SHP77 (cell line): Measurements from ENCODE around the gene MSRB1.
"Not testable (repeated sequence)": the region's sequence is repeated elsewhere in the genome, so short reads cannot be mapped to it uniquely, and the experiment has no call there.

Experiments used
- DNase-seq, 2 experiments: peaks; one replicate each; lab custom pipeline; 2025; lab: John Stamatoyannopoulos, UW

Gene MSRB1

GRCh38 chr16:1978476-1979120 lies 35.6 kb upstream of the MSRB1 start:
- DNase-seq: no peak

DNA sequence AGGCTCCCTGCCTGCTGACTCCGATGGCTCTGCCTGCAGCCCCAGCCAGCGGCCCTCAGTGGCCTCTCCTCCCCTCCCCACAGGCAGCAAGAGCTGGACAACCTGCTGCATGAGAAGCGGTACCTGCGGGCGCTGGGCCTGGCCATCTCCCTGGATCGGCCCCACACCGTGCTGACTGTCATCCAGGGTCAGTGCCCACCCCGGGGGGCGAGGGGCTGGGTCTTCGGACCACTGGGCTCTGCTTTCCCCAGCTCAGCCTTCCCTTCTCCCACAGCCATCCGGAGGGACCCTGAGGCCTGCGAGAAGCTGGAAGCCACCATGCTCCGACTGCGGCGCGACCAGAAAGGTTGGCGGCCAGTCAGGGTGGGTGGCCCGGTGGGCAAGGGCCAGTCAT lies 34.9 kb upstream of the MSRB1 start:
- DNase-seq: no peak

GRCh38 chr16:1976951-1977874 lies 34.2 kb upstream of the MSRB1 start:
- no peak for DNase-seq

DNA sequence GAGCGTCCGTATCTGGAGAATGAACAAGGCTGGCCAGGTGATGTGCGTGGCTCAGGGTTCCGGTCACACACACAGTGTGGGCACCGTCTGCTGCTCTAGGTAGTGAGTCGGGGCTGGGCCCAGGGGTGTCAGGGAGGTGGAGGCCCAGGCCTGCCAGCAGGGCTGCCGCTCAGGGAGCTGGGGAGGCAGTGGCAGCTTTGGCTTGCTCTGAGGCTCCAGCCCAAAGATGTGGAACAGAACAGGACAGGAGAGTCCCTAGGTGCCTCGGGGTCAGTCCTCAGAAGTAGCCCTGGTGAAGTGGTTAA lies 33.2 kb upstream of the MSRB1 start:
- DNase-seq: no peak

GRCh38 chr16:1975432-1976215 lies 32.6 kb upstream of the MSRB1 start:
- DNase-seq: no peak

DNA sequence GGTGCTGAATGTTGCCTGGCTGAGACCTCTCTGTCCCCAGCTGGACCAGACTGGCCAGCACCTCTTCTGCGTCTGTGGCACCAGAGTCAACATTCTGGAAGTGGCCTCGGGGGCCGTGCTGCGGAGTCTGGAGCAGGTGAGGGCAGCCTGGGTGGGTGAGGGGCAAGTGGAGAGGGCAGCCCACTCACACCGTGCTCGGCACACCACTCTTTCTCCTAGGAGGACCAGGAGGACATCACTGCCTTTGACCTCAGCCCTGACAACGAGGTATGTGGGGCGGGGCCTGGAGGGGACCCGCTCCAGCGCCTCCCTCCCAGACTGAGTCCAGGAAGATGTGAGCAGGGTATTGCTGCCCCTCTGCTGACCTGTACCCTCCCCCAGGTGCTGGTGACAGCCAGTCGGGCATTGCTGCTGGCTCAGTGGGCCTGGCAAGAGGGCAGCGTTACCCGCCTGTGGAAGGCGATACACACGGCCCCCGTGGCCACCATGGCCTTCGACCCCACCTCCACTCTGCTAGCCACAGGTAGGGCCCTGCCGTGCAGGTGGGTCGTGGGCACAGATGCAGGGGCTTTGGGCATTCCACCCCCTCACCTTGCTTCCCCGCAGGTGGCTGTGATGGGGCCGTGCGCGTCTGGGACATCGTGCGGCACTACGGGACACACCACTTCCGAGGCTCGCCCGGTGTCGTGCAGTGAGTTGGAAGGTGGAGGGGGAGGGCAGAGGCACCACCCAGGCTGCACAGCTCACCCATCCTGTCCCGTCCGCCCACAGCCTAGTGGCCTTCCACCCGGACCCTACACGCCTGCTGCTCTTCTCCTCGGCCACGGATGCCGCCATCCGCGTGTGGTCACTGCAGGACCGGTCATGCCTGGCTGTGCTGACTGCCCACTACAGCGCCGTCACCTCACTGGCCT lies 31.4 kb upstream of the MSRB1 start:
- no peak for DNase-seq

DNA sequence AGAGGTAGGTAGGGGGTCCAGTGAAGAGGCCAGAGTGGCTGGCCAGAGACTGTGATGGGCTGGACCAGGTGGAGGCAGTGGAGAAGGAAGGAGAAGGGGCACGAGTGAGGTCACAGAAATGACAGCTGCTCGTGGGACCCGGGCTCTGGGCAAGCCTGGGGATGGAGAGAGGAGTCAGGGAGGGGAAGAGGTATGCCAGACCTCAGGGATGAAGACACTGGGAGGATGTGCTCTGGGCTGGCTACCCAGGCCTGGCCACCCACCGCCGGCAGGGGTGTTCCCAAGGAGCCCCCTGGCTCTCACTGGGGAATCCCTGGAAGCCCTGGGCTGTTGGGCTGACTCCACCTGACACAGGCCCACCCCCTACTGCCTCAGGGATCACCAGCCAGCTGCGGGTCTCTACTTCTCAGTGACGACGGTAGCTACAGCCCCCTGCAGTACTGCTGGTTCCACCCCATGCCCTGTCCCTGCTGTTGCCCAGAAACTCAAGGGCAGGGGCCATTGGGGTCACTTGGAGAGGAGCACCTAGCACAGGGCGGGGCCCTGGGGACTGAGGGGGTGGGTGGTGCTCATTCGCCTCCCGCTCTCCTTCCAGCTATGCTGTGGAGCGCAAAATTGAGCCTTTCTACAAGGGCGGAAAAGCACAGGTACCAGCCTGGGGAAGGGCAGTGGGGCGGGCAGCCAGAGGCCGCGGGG lies 30.6 kb upstream of the MSRB1 start:
- no peak for DNase-seq

DNA sequence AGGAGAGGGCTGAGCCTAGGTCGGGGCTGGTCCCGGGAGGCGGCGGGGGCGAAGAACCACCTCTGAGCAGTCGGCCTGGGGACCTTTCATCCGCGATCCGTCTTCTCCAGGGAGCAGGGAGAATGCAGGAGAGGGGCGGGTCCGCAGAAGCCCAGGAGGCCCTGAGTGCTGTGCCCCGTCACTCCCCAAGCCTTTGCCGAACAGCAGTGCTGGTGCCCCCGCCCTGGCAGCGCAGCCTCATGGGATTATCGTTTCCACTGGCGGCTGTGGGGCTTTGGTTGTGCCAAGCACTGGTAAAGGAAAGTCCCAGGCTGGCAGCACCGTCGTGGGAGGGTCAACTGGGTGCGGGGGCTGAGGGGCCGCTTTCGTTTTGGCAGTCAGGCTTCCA lies 29.5 kb upstream of the MSRB1 start:
- no peak for DNase-seq

DNA sequence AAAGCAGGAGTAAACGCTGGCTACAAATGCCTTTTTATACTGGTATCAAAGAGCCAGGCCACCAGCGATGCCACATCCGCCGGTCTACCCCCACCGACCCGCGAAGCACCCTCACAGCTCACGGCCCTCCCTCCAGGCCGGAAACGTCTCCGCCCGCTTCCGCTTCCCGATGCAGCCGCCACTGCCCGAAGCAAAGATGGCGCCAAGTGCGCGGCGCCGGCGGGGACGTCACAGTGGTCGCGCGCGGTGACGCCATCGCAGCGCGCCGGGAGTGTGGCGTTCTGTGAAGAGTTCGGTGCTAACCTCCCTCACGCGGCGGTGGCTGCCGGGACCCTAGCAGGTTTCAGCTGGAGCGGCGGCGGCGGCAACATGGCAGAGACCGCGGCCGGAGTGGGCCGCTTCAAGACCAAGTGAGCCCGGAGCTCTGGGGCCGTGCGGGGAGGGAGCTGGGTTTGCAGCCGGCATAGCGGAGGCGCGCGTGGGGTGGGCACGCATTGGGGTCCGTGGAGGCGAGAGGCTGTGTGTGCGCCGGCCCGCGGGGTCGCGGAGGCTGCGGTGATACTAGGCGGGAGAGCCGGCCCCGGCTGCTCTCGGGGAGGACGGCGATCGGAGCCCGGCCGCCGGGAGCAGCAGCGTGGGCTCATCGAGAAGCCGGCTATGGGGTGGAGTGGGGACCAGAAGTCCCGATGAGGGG lies 28.9 kb upstream of the MSRB1 start, which contains the start of gene TBL3:
Gene TBL3 (plus strand): TSS at position 258 of the 694 bp plus-strand sequence. CDS start 112 bp downstream, at position 370.
- DNase-seq: peak; percentile 83 to 90

- no peak for DNase-seq
Measured at GRCh38 chr16:1968146-1968953, 25.4 kb upstream of the MSRB1 start.

- no peak for DNase-seq
Measured at GRCh38 chr16:1966460-1966859, 23.5 kb upstream of the MSRB1 start, which contains the start of gene RNF151. RNF151 (plus strand) TSS chr16:1966856; CDS start chr16:1966882, 26 bp downstream.

DNA sequence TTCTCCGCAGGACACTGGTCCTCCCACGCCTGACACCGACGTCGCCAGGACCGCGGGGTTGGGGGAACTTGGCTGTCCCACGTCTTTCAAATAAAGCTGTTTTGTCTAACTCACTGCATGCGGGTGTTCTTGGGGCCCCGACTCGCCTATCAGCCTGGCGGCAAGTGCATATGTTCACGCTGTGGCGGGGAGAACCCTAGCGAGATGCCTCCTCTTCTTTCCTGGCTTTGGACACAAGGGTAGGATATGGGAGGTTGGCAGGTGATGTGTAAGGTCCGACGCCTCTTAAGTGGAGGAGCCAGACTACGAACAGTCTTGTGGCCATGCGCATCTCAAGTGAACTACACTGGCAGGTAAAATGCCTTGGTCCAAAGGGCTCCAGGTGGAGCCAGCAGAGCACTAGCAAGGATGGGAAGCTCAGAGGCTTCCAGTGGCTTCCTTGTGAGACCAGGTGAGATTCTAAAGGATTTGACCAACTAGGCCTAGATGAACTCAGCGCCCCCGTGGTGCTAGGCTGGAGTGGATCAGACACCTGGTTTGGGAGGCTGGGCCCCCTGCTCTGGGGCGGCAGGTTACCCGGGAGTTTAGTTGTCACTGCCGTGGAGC lies 22.5 kb upstream of the MSRB1 start:
- DNase-seq: no peak

- peak; percentile 94 to 98 for DNase-seq
Measured at GRCh38 chr16:1964506-1965395, 21.8 kb upstream of the MSRB1 start, which contains the start of gene RPS2. RPS2 (minus strand) TSS chr16:1964826; CDS start chr16:1964625, 201 bp downstream.

DNA sequence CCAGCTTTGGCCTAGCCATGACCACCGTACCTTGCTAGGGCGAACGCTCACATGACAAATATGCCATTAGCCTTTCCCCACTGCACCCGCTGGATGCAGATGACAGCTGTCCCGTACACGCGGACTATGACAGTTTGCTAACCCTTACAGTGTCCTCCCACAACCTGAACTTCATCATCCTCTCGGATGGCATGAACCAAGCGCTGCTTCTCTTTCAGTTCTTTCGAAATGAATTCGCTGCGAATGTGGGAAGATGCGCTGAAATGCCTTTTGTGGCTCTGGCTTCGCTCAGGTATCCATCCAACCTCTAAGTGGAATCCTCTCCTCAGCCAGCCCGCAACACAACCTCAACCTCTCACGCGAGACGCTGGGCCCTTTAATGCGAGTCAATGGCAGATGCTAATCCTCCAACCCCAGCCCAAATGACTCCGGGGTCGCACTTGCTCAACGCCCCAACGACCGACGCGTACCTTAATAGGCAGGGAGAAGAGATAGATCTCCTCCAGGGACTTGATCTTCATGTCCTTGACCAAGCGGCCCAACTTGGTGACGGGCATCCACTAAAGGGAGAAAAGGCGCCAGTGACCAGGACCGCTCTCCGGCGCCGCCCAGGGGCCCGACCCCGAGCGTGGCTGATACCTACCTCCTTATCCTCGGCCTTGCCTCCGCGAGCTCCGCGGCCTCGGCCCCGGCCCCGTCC lies 21.0 kb upstream of the MSRB1 start:
- no peak for DNase-seq

GRCh38 chr16:1962161-1963153 lies 19.5 kb upstream of the MSRB1 start:
- DNase-seq: not testable (repeated sequence)

- no peak for DNase-seq
Measured at GRCh38 chr16:1961651-1962067, 18.7 kb upstream of the MSRB1 start.
